NB4 (cell line): Measurements from ENCODE around the gene ILF3.

Experiments
- CTCF ChIP-seq: IDR thresholded peaks from one replicate; pipeline ENCODE4 v1.5.1; 2012; ENCODE audit warnings: low read depth, low read length
- MAX ChIP-seq: IDR thresholded peaks from 2 replicates; pipeline ENCODE4 v1.6.1; 2011; ENCODE audit warnings: low read depth, low read length
- POLR2A ChIP-seq: IDR thresholded peaks from 2 replicates; pipeline ENCODE4 v1.6.1; 2011; ENCODE audit warnings: mild to moderate bottlenecking; ENCODE audit not compliant: insufficient read length; ENCODE audit errors: extremely low read depth

- TF ChIP-seq CTCF, result peak; percentile 5
- no peak for TF ChIP-seq MAX
- TF ChIP-seq POLR2A, result no peak
Observed at GRCh38 chr19:10687518-10688288, 33.6 kb downstream of the ILF3 start.
